ENCODE data around the gene LPP. TPM values are rescaled to one million over a fixed set of nuclear protein-coding genes. Genes with fewer than 3 reads are reported as not detected.

The LPP gene
- total and polyA plus RNA-seq, 2 of the 4 experiments (the other 2 are of a cell fraction): 16.0 to 130 TPM

DNA sequence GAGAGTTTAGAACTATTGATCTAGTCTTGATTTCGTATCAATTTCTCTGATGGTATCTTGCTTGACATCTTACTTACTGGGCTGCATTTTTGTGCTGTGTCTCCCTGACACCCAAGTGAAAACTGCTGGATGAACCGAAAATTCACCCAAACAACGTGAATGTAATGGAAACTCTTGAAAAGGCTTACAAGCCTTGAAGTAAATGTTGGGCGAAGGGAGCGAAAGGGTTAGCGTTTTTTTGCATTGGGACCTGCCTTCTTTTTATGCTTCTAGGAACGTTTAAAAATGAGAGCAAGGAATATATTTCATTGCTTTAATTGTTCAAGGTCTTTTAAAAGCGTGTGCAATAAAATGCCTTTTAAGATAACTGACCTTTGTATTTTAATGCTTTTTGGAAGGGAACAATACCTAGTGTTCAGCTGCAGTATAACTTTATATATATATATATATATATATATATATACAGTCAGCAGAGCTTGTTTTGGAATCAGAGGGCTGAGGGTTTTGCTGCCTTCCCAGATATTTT, 94.1 kb downstream of the LPP start:
- H2BK5ac ChIP-seq (ENCODE audit: low read depth, low read length, poor library complexity, severe bottlenecking): no peak overlapping the region
- no peak overlapping the region for H3K9ac ChIP-seq (ENCODE audit: low read depth, low read length)
- dilution Hi-C loops (cut with HindIII; ENCODE audit: low sequenced_read_pairs, unreplicated experiment) (no loop called here), in situ Hi-C loops (cut with MboI; ENCODE audit: low sequenced_read_pairs) (no loop called here), intact Hi-C loops (cut with micrococcal nuclease) (no loop called here)
- H3K4me1 ChIP-seq (ENCODE audit: control insufficient read depth, insufficient read depth, low read length): peaks cover 12% of the 10 kb centered on the region
- no peak for DNase-seq
- no peak overlapping the region for H4K91ac ChIP-seq (ENCODE audit: insufficient read depth, low read depth, low read length)
- no peak overlapping the region for H2BK120ac ChIP-seq (ENCODE audit: low read depth, low read length)
- H2BK20ac ChIP-seq (ENCODE audit: low read depth, low read length): no peak overlapping the region
- H3K23ac ChIP-seq (ENCODE audit: low read depth, low read length): no peak overlapping the region
- no TSS peak for BruUV-seq (replicated peaks)
- WGBS, 2 experiments (ENCODE audit: extremely low coverage in 2 of 2, insufficient read length in 1 of 2): 92% methylated on average over 5 of the region's 8 CpGs; no CpG with 5 or more reads in 1 of the 2 experiments
- H3K9me1 ChIP-seq (ENCODE audit: insufficient read depth, low read length): peaks cover 19% of the 10 kb centered on the region
- H3K27me3 ChIP-seq (ENCODE audit: control insufficient read depth, insufficient read depth, low read length): no peaks in the 10 kb centered on the region
- H3K18ac ChIP-seq (ENCODE audit: low read depth, low read length): no peak overlapping the region
- no peak overlapping the region for H3K14ac ChIP-seq (replicated peaks; ENCODE audit: low read depth, low read length)
- H4K20me1 ChIP-seq (ENCODE audit: insufficient read depth, low read length): peaks cover 40% of the 10 kb centered on the region
- no peak overlapping the region for H3K4me2 ChIP-seq (ENCODE audit: low read depth, low read length)
- ChIA-PET CTCF (interaction anchor here (0.6 to 1.0 kb wide), 3 partner anchors 10 to 512 kb away, joined by 3 to 5 read pairs (median 3); no protein-coding TSS in a partner anchor), POLR2A (ENCODE audit: unreplicated experiment) (no interaction called here)
- H3K4ac ChIP-seq (ENCODE audit: low read depth, low read length): no peak overlapping the region
- no peak overlapping the region for H3K56ac ChIP-seq (ENCODE audit: extremely low read depth, insufficient read depth, low read length)
- no peak overlapping the region for H3K4me3 ChIP-seq (ENCODE audit: insufficient read depth, low read depth, low read length)
- no peak overlapping the region for H2AK9ac ChIP-seq (replicated peaks; ENCODE audit: low read depth, low read length, poor library complexity)
- H3K9me3 ChIP-seq (ENCODE audit: control insufficient read depth, insufficient read depth, low read length): no peaks in the 10 kb centered on the region
- H3K36me3 ChIP-seq (ENCODE audit: control insufficient read depth, insufficient read depth, low read length): peaks cover 4% of the 10 kb centered on the region
- no peak for ATAC-seq (ENCODE audit: low read depth)
- peaks cover 38 to 62% of the 10 kb centered on the region in 2 experiments for H3K79me1 ChIP-seq (ENCODE audit: low read depth in 1 of 2, low read length in 2 of 2)
- H2BK15ac ChIP-seq (ENCODE audit: low read depth, low read length): no peak overlapping the region
- no peak overlapping the region for H4K5ac ChIP-seq (ENCODE audit: low read depth, low read length)
- H3K27ac ChIP-seq (ENCODE audit: insufficient read depth, low read length): no peak overlapping the region
- H4K8ac ChIP-seq (ENCODE audit: low read depth in 2 of 2, low read length in 2 of 2): no peak overlapping the region
- TF ChIP-seq CHD1 (IDR thresholded peaks at IDR 0.05; ENCODE audit: low read depth, low read length) (no peak), BHLHE40 (IDR thresholded peaks at IDR 0.05; ENCODE audit: low read depth, low read length) (no peak), MAZ (IDR thresholded peaks at IDR 0.05; ENCODE audit: borderline replicate concordance, low read depth, low read length) (no peak), RFX5 (IDR thresholded peaks at IDR 0.05; ENCODE audit: low read depth, low read length) (no peak), FOS (IDR thresholded peaks at IDR 0.05; ENCODE audit: low read depth, low read length) (no peak), MXI1 (IDR thresholded peaks at IDR 0.05; ENCODE audit: borderline replicate concordance, low read depth, low read length) (no peak), NFE2L2 (IDR thresholded peaks at IDR 0.05; ENCODE audit: low read depth, low read length) (no peak), CEBPB (IDR thresholded peaks at IDR 0.05; ENCODE audit: low read depth, low read length) (no peak), POLR2A (IDR thresholded peaks at IDR 0.05; ENCODE audit: low read depth, low read length) (no peak), RCOR1 (IDR thresholded peaks at IDR 0.05; ENCODE audit: insufficient replicate concordance, low read length) (no peak), RAD21 (IDR thresholded peaks at IDR 0.05; ENCODE audit: low read length) (no peak)
- TF ChIP-seq, protein P1, sequence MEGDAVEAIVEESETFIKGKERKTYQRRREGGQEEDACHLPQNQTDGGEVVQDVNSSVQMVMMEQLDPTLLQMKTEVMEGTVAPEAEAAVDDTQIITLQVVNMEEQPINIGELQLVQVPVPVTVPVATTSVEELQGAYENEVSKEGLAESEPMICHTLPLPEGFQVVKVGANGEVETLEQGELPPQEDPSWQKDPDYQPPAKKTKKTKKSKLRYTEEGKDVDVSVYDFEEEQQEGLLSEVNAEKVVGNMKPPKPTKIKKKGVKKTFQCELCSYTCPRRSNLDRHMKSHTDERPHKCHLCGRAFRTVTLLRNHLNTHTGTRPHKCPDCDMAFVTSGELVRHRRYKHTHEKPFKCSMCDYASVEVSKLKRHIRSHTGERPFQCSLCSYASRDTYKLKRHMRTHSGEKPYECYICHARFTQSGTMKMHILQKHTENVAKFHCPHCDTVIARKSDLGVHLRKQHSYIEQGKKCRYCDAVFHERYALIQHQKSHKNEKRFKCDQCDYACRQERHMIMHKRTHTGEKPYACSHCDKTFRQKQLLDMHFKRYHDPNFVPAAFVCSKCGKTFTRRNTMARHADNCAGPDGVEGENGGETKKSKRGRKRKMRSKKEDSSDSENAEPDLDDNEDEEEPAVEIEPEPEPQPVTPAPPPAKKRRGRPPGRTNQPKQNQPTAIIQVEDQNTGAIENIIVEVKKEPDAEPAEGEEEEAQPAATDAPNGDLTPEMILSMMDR (conservative IDR thresholded peaks at IDR 0.05; ENCODE audit: low read depth, low read length): no peak
- TF ChIP-seq, protein P2, sequence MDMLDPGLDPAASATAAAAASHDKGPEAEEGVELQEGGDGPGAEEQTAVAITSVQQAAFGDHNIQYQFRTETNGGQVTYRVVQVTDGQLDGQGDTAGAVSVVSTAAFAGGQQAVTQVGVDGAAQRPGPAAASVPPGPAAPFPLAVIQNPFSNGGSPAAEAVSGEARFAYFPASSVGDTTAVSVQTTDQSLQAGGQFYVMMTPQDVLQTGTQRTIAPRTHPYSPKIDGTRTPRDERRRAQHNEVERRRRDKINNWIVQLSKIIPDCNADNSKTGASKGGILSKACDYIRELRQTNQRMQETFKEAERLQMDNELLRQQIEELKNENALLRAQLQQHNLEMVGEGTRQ (IDR thresholded peaks at IDR 0.05; ENCODE audit: low read depth, low read length): no peak
- TF ChIP-seq, protein P3, sequence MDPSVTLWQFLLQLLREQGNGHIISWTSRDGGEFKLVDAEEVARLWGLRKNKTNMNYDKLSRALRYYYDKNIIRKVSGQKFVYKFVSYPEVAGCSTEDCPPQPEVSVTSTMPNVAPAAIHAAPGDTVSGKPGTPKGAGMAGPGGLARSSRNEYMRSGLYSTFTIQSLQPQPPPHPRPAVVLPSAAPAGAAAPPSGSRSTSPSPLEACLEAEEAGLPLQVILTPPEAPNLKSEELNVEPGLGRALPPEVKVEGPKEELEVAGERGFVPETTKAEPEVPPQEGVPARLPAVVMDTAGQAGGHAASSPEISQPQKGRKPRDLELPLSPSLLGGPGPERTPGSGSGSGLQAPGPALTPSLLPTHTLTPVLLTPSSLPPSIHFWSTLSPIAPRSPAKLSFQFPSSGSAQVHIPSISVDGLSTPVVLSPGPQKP (IDR thresholded peaks at IDR 0.05; ENCODE audit: borderline replicate concordance, low read depth, low read length): no peak
- H2AK5ac ChIP-seq (ENCODE audit: low read depth, low read length): no peak overlapping the region
- H2AFZ ChIP-seq (replicated peaks; ENCODE audit: low read length, poor library complexity): no peak overlapping the region
